IMR-90 (cell line): ENCODE measurements around the gene STK32A. TPM values are rescaled to one million over a fixed set of nuclear protein-coding genes. Genes with fewer than 3 reads are reported as not detected.
A peak's percentile ranks its signal among the peaks of the same experiment; 100 is the strongest.

Experiments used
- ATAC-seq: fragments of 200-7000 bp; cut with Tn5 transposase; 2 replicates; pipeline ENCODE4 v1.9.1; 2020; ENCODE audit warnings: low read depth, mild to moderate bottlenecking, moderate library complexity
- BruUV-seq: library from RNA; stranded (reverse); fragments of 400-500 nt; replicated peaks from 2 replicates; lab custom pipeline; 2021; lab: Mats Ljungman, UMichigan
- CTCF ChIA-PET: fragments of 300-600 bp; formaldehyde crosslinking; extraction: SDS; loops from one replicate; lab custom pipeline; 2021; ENCODE audit warnings: antibody characterized with exemption; lab: Yijun Ruan, JAX
- POLR2A ChIA-PET: fragments of 300-600 bp; sonication (Branson Sonifier 250); formaldehyde crosslinking; loops from one replicate; lab custom pipeline; 2022; ENCODE audit warnings: antibody characterized with exemption; ENCODE audit not compliant: unreplicated experiment; lab: Charles Lee
- DNase-seq: peaks from one replicate; pipeline ENCODE4 v3.0.0; 2013
- H2AFZ ChIP-seq: replicated peaks from 2 replicates; pipeline ENCODE3; 2013; ENCODE audit warnings: low read length, mild to moderate bottlenecking; ENCODE audit not compliant: poor library complexity
- H2AK5ac ChIP-seq: 2 replicates; pipeline ENCODE4 v1.6.1; 2013; ENCODE audit warnings: low read depth, low read length, inconsistent platforms
- H2AK9ac ChIP-seq: replicated peaks from 2 replicates; pipeline ENCODE3; 2013; ENCODE audit warnings: mild to moderate bottlenecking, low read depth, low read length, moderate library complexity; ENCODE audit not compliant: poor library complexity
- H2BK120ac ChIP-seq: 2 replicates; pipeline ENCODE4 v1.6.1; 2013; ENCODE audit warnings: low read depth, low read length, inconsistent platforms
- H2BK15ac ChIP-seq: 3 replicates; pipeline ENCODE4 v1.6.1; 2013; ENCODE audit warnings: low read depth, low read length, inconsistent platforms
- H2BK20ac ChIP-seq: 2 replicates; pipeline ENCODE4 v1.6.1; 2013; ENCODE audit warnings: low read depth, mild to moderate bottlenecking, inconsistent platforms, low read length, moderate library complexity
- H2BK5ac ChIP-seq: 2 replicates; pipeline ENCODE4 v1.6.1; 2013; ENCODE audit warnings: mild to moderate bottlenecking, low read depth, low read length, inconsistent platforms; ENCODE audit not compliant: poor library complexity, severe bottlenecking
- H3K14ac ChIP-seq: replicated peaks from 2 replicates; pipeline ENCODE4 v1.6.1; 2013; ENCODE audit warnings: low read depth, low read length, inconsistent platforms
- H3K18ac ChIP-seq: 2 replicates; pipeline ENCODE4 v1.6.1; 2013; ENCODE audit warnings: low read depth, low read length, control low read depth
- H3K23ac ChIP-seq: 2 replicates; pipeline ENCODE4 v1.6.1; 2013; ENCODE audit warnings: low read depth, low read length, inconsistent platforms
- H3K27ac ChIP-seq: 2 replicates; pipeline ENCODE4 v1.5.1; 2013; ENCODE audit warnings: mild to moderate bottlenecking, control low read depth, low read length; ENCODE audit not compliant: insufficient read depth
- H3K27me3 ChIP-seq: 2 replicates; pipeline ENCODE4 v1.6.1; 2013; ENCODE audit warnings: low read length; ENCODE audit not compliant: control insufficient read depth, insufficient read depth
- H3K36me3 ChIP-seq: 2 replicates; pipeline ENCODE4 v1.6.1; 2013; ENCODE audit warnings: low read length, mixed read lengths; ENCODE audit not compliant: control insufficient read depth, insufficient read depth
- H3K4ac ChIP-seq: 2 replicates; pipeline ENCODE4 v1.6.1; 2013; ENCODE audit warnings: low read depth, low read length, inconsistent platforms
- H3K4me1 ChIP-seq: 2 replicates; pipeline ENCODE4 v1.6.1; 2013; ENCODE audit warnings: low read length, mixed read lengths; ENCODE audit not compliant: control insufficient read depth, insufficient read depth
- H3K4me2 ChIP-seq: 2 replicates; pipeline ENCODE4 v1.6.1; 2013; ENCODE audit warnings: low read depth, mild to moderate bottlenecking, control low read depth, low read length, moderate library complexity
- H3K4me3 ChIP-seq: 2 replicates; pipeline ENCODE4 v1.5.1; 2013; ENCODE audit warnings: low read depth, mild to moderate bottlenecking, control low read depth, low read length, moderate library complexity; ENCODE audit not compliant: insufficient read depth
- H3K56ac ChIP-seq: 2 replicates; pipeline ENCODE4 v1.6.1; 2013; ENCODE audit warnings: low read length, inconsistent platforms; ENCODE audit not compliant: insufficient read depth; ENCODE audit errors: extremely low read depth
- H3K79me1 ChIP-seq, 2 experiments: 2 replicates each; pipeline ENCODE4 v1.6.1; 2013; ENCODE audit warnings: low read length in 2 of 2, inconsistent platforms in 1 of 2, low read depth in 1 of 2
- H3K9ac ChIP-seq: 2 replicates; pipeline ENCODE4 v1.6.1; 2013; ENCODE audit warnings: low read depth, low read length, control low read depth
- H3K9me1 ChIP-seq: 2 replicates; pipeline ENCODE4 v1.6.1; 2013; ENCODE audit warnings: low read length, inconsistent platforms; ENCODE audit not compliant: insufficient read depth
- H3K9me3 ChIP-seq: 2 replicates; pipeline ENCODE4 v1.6.1; 2013; ENCODE audit warnings: low read length; ENCODE audit not compliant: control insufficient read depth, insufficient read depth
- H4K20me1 ChIP-seq: 2 replicates; pipeline ENCODE4 v1.6.1; 2013; ENCODE audit warnings: low read length, inconsistent platforms; ENCODE audit not compliant: insufficient read depth
- H4K5ac ChIP-seq: 2 replicates; pipeline ENCODE4 v1.6.1; 2013; ENCODE audit warnings: mild to moderate bottlenecking, low read depth, low read length, control low read depth
- H4K8ac ChIP-seq, 2 experiments: 2 replicates each; pipeline ENCODE4 v1.6.1; 2013; ENCODE audit warnings: low read depth in 2 of 2, low read length in 2 of 2, control low read depth in 1 of 2, inconsistent platforms in 1 of 2
- H4K91ac ChIP-seq: 2 replicates; pipeline ENCODE4 v1.6.1; 2013; ENCODE audit warnings: low read depth, low read length, inconsistent platforms; ENCODE audit not compliant: insufficient read depth
- CTCF ChIP-seq: conservative IDR thresholded peaks from 2 replicates; pipeline ENCODE4 v1.5.1; 2012; ENCODE audit warnings: mild to moderate bottlenecking, low read depth, low read length, improper control_type of control experiment
- FOS ChIP-seq: fragments of 150-350 bp; IDR thresholded peaks from 2 replicates; pipeline ENCODE4 v1.6.1; 2016; ENCODE audit warnings: low read depth, low read length
- MAFK ChIP-seq: IDR thresholded peaks from 2 replicates; pipeline ENCODE4 v1.6.1; 2012; ENCODE audit warnings: low read depth, low read length, improper control_type of control experiment
- MXI1 ChIP-seq: IDR thresholded peaks from 2 replicates; pipeline ENCODE4 v1.6.1; 2012; ENCODE audit warnings: low read depth, mild to moderate bottlenecking, low read length, moderate library complexity, borderline replicate concordance
- NFE2L2 ChIP-seq: fragments of 150-350 bp; IDR thresholded peaks from 2 replicates; pipeline ENCODE4 v1.6.1; 2016; ENCODE audit warnings: low read depth, mild to moderate bottlenecking, low read length
- POLR2A ChIP-seq: IDR thresholded peaks from 2 replicates; pipeline ENCODE4 v1.6.1; 2012; ENCODE audit warnings: mild to moderate bottlenecking, low read depth, low read length
- RAD21 ChIP-seq: IDR thresholded peaks from 2 replicates; pipeline ENCODE4 v1.6.1; 2012; ENCODE audit warnings: low read length, improper control_type of control experiment
- RCOR1 ChIP-seq: IDR thresholded peaks from 2 replicates; pipeline ENCODE4 v1.6.1; 2012; ENCODE audit warnings: mild to moderate bottlenecking, low read length, improper control_type of control experiment; ENCODE audit not compliant: insufficient replicate concordance
- SMC3 ChIP-seq: fragments of 150-350 bp; IDR thresholded peaks from 2 replicates; pipeline ENCODE4 v1.6.1; 2016; ENCODE audit warnings: low read depth, mild to moderate bottlenecking, antibody characterized with exemption, low read length, moderate library complexity
- WGBS, 2 experiments: methylation state at CpG; one replicate each; pipeline versions ENCODE4 v1.1.5 to v1.1.7; 2013; ENCODE audit warnings: missing lambda C conversion rate in 2 of 2; ENCODE audit not compliant: insufficient read length in 1 of 2; ENCODE audit errors: extremely low coverage in 2 of 2; 5-methylcytosine and 5-hydroxymethylcytosine counted together
- dilution Hi-C: fragments of 300-500 bp; cut with HindIII; formaldehyde crosslinking; loops from one replicate; pipeline ENCODE4 v1.14.3; 2018; ENCODE audit warnings: low sequenced_read_pairs; ENCODE audit not compliant: unreplicated experiment
- in situ Hi-C: fragments of 300-500 bp; cut with MboI; formaldehyde crosslinking; loops from 3 replicates; pipeline ENCODE4 v1.14.3; 2019; ENCODE audit warnings: low sequenced_read_pairs, inconsistent platforms, mixed read lengths
- intact Hi-C: fragments of 100-400 bp; cut with micrococcal nuclease; formaldehyde crosslinking; loops from 2 replicates; pipeline ENCODE4 v1.10.0; 2022
- polyA plus RNA-seq, 3 experiments: library from polyadenylated mRNA; depleted of rRNA; stranded (reverse); fragments of >200 nt; gene quantifications; 2 replicates each; pipeline ENCODE4 v1.2.3, GENCODE V29; 2012; ENCODE audit warnings: low replicate concordance in 1 of 3
- total RNA-seq: library from RNA; depleted of rRNA; stranded (reverse); fragments of >200 nt; gene quantifications from 2 replicates; pipeline ENCODE4 v1.2.3, GENCODE V29; 2012

STK32A gene
- total and polyA plus RNA-seq, 2 of the 4 experiments (the other 2 are of a cell fraction): 0.12 to 0.18 TPM

- Histone ChIP-seq H4K91ac (no peak overlapping the region), H2BK15ac (no peak overlapping the region), H3K27me3 (peaks cover 7% of the 10 kb centered on the region), H4K8ac (no peak overlapping the region), H2AK9ac (no peak overlapping the region), H3K23ac (no peak overlapping the region), H3K9me1 (no peaks in the 10 kb centered on the region), H2AK5ac (no peak overlapping the region), H2BK120ac (no peak overlapping the region), H3K36me3 (no peaks in the 10 kb centered on the region), H3K56ac (no peak overlapping the region), H3K79me1 (no peaks in the 10 kb centered on the region), H3K4me2 (no peak overlapping the region), H3K14ac (no peak overlapping the region), H4K20me1 (no peaks in the 10 kb centered on the region), H3K4me1 (peaks cover 4% of the 10 kb centered on the region; the same call in 1 of the 2 replicates), H3K4me3 (no peak overlapping the region), H3K18ac (no peak overlapping the region), H3K9ac (no peak overlapping the region), H3K27ac (no peak overlapping the region), H2AFZ (no peak overlapping the region), H3K4ac (no peak overlapping the region), H4K5ac (no peak overlapping the region), H2BK5ac (no peak overlapping the region), H3K9me3 (no peaks in the 10 kb centered on the region), H2BK20ac (no peak overlapping the region)
- BruUV-seq: no TSS peak
- ChIA-PET POLR2A (no interaction called here), CTCF (no interaction called here)
- in situ Hi-C loops: no loop called here
- dilution Hi-C loops: no loop called here
- peak; percentile 64 for ATAC-seq
- intact Hi-C loops: no loop called here
- WGBS, 2 experiments: no CpG with 5 or more reads among the region's 2 CpGs
- no peak for TF ChIP-seq RAD21
- no peak for TF ChIP-seq FOS
- TF ChIP-seq NFE2L2: no peak
- TF ChIP-seq MXI1: no peak
- TF ChIP-seq SMC3: no peak
- no peak for TF ChIP-seq MAFK
- no peak for TF ChIP-seq CTCF
- TF ChIP-seq RCOR1: no peak
- TF ChIP-seq POLR2A: no peak
- DNase-seq: peak; percentile 34
These were observed 113.2 kb downstream of the STK32A start for GRCh38 chr5:147348046-147348445.
